GM21737 (cell line): Measurements from ENCODE around the gene CYP4X1.
"Not testable (repeated sequence)": the region's sequence is repeated elsewhere in the genome, so short reads cannot be mapped to it uniquely, and the experiment has no call there.

Source experiments
- ATAC-seq: cut with Tn5 transposase; IDR thresholded peaks from one replicate; pipeline ENCODE4 v1.9.1; 2021; ENCODE audit warnings: mild to moderate bottlenecking, moderate library complexity; ENCODE audit not compliant: unreplicated experiment

Gene CYP4X1, protein sequence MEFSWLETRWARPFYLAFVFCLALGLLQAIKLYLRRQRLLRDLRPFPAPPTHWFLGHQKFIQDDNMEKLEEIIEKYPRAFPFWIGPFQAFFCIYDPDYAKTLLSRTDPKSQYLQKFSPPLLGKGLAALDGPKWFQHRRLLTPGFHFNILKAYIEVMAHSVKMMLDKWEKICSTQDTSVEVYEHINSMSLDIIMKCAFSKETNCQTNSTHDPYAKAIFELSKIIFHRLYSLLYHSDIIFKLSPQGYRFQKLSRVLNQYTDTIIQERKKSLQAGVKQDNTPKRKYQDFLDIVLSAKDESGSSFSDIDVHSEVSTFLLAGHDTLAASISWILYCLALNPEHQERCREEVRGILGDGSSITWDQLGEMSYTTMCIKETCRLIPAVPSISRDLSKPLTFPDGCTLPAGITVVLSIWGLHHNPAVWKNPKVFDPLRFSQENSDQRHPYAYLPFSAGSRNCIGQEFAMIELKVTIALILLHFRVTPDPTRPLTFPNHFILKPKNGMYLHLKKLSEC

DNA sequence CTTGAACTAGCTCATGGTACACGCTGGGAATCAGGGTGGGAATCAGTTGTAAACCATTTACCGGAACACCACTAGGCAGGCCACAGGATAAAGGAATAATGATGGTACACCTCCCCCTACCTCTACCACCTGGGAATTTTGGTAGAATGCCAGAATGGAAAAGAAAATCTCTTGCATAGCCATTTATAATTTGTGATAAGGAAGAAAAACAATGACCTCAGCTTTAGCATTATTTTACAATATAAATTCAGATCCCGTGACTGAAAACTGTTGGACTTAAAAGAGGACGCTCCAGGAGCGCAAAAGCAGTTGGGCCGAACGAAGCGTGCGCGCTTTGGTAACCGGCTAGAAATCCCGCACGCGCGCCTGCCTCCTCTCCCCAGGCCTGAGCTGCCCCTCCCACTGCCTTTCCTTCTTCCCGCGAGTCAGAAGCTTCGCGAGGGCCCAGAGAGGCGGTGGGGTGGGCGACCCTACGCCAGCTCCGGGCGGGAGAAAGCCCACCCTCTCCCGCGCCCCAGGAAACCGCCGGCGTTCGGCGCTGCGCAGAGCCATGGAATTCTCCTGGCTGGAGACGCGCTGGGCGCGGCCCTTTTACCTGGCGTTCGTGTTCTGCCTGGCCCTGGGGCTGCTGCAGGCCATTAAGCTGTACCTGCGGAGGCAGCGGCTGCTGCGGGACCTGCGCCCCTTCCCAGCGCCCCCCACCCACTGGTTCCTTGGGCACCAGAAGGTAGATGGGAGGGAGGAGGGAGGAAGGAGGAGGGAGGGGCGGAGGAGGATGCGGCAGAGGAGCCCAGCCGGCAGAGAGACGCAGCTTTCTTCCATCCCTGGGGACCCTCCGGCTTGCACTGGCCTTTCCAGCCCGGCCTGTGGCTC, at the start of gene CYP4X1:
Gene CYP4X1 (plus strand): TSS at position 402 of the 873 bp plus-strand sequence. CDS start 149 bp downstream, at position 551.
- no peak for ATAC-seq

DNA sequence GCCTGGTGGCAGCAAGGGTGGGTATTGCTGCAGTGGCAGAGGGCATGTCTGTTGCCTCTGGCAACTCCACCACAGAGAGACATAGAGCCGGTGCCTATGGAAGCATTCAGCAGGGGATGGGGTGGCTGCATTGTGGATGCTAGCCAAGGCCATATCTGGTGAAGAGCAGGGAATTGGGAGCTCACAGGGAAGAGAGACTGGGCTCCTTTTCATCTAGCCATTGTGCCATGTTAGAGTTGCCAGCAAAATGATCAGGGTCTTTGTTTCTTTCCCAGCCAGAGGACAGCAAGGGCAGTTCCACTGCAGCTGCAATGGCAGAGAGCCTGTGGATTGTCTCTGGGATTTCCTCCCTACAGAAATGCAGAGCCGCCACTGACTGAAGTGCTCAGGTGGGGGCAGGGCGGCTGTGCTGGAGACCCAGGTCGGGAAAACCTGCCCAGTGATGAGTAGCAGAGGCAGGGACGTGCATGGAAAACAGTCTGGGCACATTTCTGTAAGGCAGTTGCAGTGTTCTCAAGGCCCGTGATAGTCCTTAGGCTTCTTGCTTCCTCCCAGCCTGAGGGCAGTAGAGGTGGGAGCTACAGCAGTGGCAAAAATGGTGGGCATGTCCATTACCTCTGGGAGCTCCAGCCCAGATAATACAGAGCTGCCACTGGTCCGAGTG, 40.2 kb upstream of the CYP4X1 start:
- no peak for ATAC-seq

DNA sequence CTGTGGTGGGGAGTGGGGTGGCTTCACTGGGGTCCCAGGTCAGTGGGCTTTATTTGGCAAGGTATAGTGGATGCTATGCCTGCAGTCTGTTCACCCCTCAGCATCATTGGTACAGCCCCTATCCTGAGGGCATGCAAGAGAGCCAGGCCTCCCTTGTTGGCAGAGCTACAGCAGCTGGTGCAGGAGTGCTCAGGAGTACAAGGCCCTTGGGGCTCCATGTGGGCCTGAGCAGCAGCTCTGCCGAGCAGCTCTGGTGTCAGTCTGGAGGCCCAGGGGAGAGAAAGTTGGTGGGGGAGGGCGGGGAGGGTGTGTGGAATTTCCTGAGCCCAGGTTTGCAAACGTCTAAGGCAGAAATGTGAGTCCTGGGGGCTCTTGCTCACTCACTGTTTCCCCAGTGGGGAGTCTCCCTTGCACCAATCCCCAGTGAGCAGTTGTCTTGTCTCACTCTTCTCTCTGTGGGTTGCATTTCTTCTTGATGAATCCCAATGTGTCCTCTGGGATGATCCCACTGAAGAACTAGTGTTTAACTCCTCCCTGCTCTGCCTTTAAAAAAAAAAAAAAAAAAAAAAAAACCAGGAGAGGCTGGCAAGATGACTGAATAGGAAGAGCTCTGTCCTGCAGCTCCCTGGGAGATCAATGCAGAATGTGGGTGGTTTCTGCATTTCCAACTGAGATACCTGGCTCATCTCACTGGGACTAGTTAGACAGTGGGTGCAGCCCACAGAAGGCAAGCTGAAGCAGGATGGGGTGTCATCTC, 39.5 kb upstream of the CYP4X1 start:
- ATAC-seq: no peak

DNA sequence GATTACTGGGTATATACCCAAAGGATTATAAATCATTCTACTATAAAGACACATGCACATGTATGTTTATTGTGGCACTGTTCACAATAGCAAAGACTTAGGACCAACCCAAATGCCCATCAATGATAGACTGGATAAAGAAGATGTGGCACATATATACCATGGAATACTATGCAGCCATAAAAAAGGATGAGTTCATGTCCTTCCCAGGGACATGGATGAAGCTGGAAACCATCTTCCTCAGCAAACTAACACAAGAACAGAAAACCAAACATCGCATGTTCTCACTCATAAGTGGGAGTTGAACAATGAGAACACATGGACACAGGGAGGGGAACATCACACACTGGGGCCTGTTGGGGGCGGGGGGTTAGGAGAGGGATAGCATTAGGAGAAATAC, 32.9 kb upstream of the CYP4X1 start:
- ATAC-seq: not testable (repeated sequence)

DNA sequence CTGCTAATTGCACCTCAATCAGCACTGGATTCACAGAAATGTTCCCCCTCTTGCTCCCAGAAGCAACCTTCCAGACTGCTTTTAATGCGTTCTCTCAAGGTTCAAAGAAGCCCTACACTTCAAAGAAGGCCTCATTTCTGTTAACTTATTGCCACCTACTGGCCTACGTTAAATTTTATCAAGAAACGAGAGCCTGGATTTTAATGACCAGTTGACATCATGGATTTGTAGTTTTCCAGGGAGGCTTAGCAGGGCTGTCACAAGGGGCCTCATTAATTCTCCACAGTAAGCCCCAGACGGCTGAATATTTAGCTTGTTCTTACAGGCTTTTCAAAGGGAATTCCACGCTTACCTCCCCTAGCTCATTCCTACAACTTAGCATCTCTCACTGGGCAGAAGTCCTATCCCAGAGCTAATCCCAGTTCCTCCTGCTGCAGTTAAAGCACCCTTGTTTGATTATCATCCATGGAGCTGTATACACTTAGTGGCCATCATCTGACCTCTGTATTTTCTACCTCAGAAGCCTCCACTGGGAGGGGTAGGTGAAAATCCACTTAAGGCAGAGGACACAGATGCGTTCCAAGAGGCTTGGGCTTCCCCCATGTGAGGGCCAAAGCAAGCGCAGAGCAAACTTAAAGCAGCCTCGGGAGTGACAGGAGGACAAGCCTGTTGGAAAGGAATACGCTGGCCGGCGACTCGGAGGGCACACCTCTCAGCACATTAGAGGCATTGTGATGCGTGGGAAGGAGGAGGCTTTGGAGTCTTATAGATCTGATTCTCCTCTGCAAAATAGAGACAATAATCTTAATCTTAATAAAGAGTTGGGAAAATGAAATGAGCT, 32.2 kb upstream of the CYP4X1 start:
- ATAC-seq: no peak

DNA sequence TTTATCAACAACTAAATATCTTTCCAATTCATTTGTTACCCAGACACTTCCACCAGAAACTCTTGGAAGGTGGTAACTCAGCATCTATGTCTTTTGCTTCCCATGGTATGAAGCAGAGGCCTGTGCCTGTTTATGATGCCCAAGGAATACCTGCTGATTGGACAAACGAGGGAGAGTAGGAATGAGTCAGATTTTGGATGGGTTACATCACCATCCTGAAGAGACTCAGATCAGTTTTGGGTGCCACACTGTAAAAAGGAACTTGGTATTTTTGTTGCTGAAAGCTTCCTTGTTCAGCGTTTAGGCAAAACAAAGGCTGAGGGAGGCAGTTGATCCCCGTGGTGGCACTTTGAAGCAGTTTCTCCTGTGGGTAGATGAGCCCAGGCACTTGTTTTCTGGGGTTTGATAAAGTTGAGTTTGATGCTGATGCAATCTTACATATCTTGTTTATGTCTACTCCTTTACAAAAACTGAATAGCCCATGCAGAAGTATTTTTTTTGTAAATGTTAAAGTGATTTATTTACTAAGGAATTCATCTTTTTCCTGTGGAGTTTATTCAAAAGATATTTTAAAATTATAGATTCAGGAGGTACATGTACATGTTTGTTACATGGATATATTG, 26.7 kb upstream of the CYP4X1 start:
- ATAC-seq: no peak

DNA sequence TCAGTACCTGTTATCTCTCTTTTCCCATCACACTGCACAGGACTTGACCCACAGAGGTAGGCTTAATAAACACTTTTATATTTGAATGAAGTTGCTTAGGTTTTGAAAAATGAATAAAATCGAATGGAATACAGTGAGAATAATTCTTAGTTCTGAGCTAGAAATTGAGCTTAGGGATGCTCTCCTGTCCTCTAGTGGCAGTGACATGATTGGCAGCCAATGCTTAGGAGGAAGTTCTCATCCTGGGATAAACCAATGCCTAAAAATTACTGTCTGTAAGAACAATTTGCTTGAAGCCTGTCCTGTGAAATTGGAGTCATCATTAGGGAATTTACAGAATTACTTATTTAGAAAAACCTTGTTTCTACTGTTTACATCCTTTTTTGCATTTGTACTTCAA, 21.3 kb upstream of the CYP4X1 start:
- ATAC-seq: no peak

DNA sequence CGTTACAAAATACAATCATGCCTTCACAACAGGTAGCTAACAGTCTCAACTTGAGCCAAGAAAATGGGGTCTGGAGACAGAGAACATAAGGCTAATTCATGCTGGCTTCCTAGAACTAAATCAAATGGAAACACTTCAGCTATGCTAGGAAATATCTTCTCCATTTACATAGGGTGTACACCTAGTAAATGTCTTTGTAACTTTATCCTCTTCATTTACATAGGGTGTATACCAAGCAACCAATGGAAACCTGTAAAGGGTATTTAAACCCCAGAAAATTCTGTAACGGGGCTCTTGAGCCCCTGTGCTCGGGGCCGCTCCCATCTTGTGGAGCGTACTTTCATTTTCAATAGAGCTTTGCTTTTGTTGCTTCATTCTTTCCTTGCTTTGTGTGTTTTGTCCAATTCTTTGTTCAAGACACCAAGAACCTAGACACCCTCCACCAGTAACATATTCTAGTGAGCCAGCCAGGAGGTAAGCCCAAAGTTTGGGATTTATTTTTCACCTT, 19.5 kb upstream of the CYP4X1 start:
- ATAC-seq: no peak

DNA sequence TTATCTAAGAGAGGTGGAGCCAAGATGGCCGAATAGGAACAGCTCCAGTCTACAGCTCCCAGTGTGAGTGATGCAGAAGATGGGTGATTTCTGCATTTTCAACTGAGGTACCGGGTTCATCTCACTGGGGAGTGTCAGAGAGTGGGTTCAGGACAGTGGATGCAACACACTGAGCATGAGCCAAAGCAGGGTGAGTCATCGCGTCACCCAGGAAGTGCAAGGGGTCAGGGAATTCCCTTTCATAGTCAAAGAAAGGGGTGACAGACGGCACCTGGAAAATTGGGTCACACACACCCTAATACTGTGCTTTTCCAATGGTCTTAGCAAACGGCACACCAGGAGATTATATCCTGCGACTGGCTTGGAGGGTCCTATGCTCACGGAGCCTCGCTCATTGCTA, 17.0 kb upstream of the CYP4X1 start:
- ATAC-seq: not testable (repeated sequence)

DNA sequence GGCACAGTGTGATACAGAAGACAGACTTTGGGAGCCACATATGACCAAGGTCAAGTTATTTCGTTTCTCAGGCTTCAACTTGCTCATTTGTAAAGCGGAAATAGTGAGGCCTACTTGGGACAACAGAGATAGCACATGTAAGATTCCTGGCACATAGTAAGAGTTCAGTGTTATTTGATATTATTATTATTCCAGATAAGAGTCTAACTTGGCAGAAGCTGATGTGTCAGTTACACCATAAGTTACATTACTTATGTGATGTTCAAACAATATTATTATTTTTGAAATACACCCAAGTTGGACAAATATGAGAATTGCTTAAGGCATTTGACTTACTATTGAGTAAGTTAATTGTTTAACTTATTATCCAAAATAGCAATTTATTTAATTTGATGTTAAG, 10.2 kb upstream of the CYP4X1 start:
- ATAC-seq: no peak

DNA sequence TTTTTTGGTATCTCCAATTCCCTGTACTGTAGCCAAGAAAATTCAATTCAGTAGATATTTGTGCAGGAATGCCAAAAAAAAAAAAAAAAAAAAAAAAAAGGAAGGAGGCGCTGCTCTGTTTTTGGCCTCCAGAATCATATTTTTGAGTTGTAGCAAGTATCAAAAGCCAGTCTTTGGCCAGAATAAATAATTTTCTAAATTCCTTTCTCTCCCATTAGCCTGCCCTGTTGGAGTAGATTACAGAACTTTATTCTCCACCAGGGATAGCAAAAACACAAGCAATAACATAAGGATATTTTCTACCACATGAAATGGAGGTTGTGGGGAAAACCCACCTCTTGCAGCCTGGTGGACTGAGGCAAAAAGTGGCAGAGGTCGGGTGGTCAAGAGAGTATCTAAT, 2.4 kb upstream of the CYP4X1 start:
- no peak for ATAC-seq

DNA sequence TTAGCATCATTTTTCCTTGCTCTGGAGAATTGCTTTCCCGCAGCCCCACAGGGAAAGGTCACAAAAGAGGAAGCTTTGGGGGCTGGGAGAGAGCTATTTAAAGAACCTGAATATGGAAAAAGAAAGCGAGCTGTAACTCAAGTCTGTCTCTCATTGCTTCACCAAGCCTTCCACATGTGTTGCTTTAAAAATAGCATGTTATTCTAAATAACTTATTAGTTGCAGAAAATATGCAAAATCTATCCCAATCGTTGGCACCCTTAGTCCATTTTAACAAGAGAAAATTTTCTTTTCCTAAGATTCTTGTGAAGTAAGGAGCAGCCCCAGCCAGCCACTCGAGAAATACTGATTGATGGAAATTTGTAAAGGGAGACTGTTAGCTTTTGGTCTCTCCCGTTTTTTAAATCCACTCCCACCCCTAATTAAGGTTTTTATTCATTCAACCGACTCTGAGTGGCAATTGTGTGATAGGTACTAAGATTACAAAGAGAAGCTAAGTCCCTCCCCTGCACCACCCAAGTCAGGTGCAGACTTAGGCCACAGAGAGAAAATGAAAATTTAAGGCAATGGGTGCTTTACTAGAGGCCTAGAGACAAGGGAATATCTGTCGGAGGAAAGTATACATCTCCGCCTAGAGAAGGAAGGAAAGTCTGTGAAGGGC, 802 bp downstream of the CYP4X1 start:
- no peak for ATAC-seq

DNA sequence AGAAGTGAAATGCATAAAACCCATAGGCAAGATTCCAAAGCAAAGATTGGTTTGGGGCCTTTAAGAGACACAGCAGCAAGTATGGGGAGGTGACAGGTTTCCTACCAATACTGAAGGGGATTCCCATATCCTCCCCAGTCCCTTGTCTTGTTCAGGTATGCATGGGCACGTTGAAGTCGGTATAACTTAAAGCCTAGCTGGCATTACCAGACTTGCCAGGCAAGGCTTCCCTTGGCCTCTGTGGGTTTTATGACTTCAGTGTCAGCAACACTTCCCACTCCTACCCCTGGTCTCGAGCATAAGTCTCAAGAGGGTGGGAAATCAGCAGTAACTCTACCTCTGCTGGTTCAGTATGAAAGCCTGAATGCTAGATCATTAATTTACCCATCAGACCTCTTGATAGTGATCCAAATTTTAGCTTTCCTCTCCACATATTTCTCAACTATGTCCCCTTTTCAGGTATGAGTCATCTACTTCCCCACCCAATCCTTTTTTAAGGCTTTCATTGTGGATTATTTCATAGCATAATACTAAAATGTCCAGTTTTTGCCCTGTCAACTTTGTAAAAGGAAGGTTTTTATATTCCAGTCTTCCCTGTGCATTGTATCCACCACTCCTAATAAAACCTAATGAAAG, 6.8 kb downstream of the CYP4X1 start:
- no peak for ATAC-seq

DNA sequence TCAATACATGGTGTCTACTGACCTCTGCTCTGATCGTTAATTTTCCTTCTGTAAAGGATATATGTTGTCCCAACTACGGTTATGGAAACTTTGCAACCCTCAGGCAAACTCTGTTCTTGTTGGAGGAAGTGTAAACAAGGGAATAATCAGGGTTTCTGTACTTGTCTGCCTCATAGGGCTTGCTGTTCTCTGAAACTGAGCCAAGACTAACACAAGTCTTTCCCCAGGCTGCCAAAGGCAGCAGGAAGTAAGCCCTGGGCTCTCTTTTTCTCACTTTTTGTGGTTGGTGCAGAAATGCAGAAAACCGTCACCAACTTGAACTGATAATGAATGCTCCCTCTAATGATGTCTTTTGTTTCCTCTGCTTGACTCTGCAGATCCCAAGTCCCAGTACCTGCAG, 7.6 kb downstream of the CYP4X1 start:
- ATAC-seq: no peak

DNA sequence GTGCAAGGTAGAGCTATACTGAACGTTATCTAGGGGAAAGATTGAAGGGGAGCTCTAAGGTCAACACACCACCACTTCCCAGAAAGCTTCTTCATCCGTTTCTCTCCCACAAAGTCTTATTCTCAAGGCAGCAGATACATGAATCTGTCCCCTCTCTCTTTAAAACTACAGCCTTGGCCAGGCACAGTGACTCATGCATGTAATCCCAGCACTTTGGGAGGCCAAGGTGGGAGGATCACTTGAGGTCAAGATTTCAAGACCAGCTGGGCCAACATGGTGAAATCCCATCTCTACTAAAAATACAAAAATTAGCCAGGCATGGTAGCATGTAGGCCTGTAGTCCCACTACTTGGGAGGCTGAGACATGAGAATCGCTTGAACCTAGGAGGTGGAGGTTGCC, 8.1 kb downstream of the CYP4X1 start:
- no peak for ATAC-seq

DNA sequence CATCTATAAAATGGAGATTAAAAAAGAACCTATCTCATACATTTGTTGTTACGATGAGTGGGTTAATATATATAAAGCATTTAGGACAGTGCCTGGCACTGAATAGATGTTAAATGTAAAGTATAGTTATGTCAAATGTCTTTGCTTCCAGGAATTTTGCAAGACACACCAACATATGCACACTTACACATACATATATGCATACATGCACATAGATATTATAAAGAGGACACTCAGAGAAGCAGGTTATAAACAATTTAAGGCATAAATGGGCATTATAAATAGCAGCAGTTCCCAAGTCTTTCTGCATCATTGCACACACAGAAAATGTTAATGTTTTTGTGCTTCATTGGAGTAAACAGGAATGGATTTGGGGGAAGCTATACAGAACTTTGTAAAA, 13.3 kb downstream of the CYP4X1 start:
- no peak for ATAC-seq

DNA sequence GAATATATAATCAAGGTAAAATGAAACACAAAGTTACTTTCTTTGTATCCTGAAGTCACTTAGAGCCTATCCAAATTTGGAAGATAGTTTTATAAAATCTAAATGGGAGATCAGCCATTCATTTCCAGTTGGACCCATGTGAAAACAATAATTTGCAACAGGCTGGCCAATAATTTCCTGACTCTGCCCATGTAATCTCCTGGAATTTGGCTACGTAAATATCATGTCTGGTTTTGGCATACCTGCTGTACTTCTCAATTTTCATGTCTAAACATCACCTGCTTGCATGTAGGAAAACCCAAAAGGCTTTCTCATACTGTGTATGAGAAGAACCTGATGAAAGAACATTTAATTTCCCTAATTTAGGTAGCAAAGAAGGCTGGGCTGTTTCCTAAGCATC, 35.9 kb downstream of the CYP4X1 start:
- no peak for ATAC-seq

DNA sequence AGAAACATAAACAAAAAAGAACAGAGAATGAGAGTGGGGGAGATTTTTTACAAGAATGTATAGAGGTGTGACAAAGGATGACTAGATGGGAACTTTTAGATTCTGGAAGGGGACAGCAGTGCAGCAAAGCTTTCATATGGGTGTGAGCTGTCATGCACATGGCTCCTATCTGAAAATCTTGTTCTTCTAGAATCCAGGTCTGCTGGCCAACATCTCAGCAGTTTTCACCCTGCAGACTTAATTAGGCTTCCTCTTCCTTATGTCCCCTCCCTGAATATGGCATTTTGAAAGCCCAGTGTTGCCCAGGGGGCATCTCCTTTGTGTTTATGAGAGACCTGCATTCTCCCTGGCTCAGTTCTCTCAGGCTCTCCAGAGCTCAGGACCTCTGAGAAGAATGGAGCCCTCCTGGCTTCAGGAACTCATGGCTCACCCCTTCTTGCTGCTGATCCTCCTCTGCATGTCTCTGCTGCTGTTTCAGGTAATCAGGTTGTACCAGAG, 43.7 kb downstream of the CYP4X1 start, which contains the start of gene CYP4Z1:
Gene CYP4Z1 (plus strand): TSS at position 135 of the 498 bp plus-strand sequence. CDS start 260 bp downstream, at position 395.
- no peak for ATAC-seq
